GM21367 (cell line): ENCODE results near the gene TOR3A.

Experiments
- ATAC-seq: cut with Tn5 transposase; IDR thresholded peaks from one replicate; pipeline ENCODE4 v1.9.1; 2021; ENCODE audit not compliant: unreplicated experiment

Gene TOR3A

GRCh38 chr1:179142889-179143299 is 61.0 kb downstream of the TOR3A start:
- no peak for ATAC-seq

- no peak for ATAC-seq
Observed at GRCh38 chr1:179143322-179143721, 61.5 kb downstream of the TOR3A start.

GRCh38 chr1:179144626-179145025 is 62.8 kb downstream of the TOR3A start:
- no peak for ATAC-seq

- no peak for ATAC-seq
Observed at GRCh38 chr1:179145521-179145920, 63.7 kb downstream of the TOR3A start.
